ENCODE measurements around the gene SV2A.
"Not testable (repeated sequence)": the region's sequence is repeated elsewhere in the genome, so short reads cannot be mapped to it uniquely, and the experiment has no call there.

SV2A gene

GRCh38 chr1:149942885-149943284 is 25.2 kb upstream of the SV2A start:
- Histone ChIP-seq H3K27me3 (ENCODE audit: control insufficient read depth, insufficient read depth, low read length, poor library complexity, severe bottlenecking) (no peaks in the 10 kb centered on the region), H3K4me1 (ENCODE audit: control insufficient read depth, insufficient read depth, low read length) (no peaks in the 10 kb centered on the region), H3K36me3 (ENCODE audit: control insufficient read depth, insufficient read depth, low read length) (peaks cover 16% of the 10 kb centered on the region), H3K9me3 (ENCODE audit: control insufficient read depth, low read length) (no peaks in the 10 kb centered on the region), H3K27ac (ENCODE audit: insufficient read depth, low read depth, low read length, poor library complexity, severe bottlenecking) (no peak overlapping the region), H3K4me3 (ENCODE audit: insufficient read depth, low read depth, low read length) (no peak overlapping the region)
- 77 to 84% methylated on average over 1 to 3 of the region's 3 CpGs for WGBS, 2 experiments

- no peaks in the 10 kb centered on the region for H3K9me3 ChIP-seq (ENCODE audit: control insufficient read depth, low read length)
- H3K4me3 ChIP-seq (ENCODE audit: insufficient read depth, low read depth, low read length), result no peak overlapping the region
- peaks cover 13% of the 10 kb centered on the region for H3K36me3 ChIP-seq (ENCODE audit: control insufficient read depth, insufficient read depth, low read length)
- no peaks in the 10 kb centered on the region for H3K27me3 ChIP-seq (ENCODE audit: control insufficient read depth, insufficient read depth, low read length, poor library complexity, severe bottlenecking)
- H3K4me1 ChIP-seq (ENCODE audit: control insufficient read depth, insufficient read depth, low read length), result peaks cover 7% of the 10 kb centered on the region
- H3K27ac ChIP-seq (ENCODE audit: insufficient read depth, low read depth, low read length, poor library complexity, severe bottlenecking), result no peak overlapping the region
- WGBS, 2 experiments, result 42 to 50% methylated on average over 5 of the region's 5 CpGs
Measured at GRCh38 chr1:149942207-149942606, 24.6 kb upstream of the SV2A start.

GRCh38 chr1:149940427-149940826 is 22.8 kb upstream of the SV2A start:
- Histone ChIP-seq H3K4me3 (ENCODE audit: insufficient read depth, low read depth, low read length) (no peak overlapping the region), H3K9me3 (ENCODE audit: control insufficient read depth, low read length) (no peaks in the 10 kb centered on the region), H3K27me3 (ENCODE audit: control insufficient read depth, insufficient read depth, low read length, poor library complexity, severe bottlenecking) (no peaks in the 10 kb centered on the region), H3K36me3 (ENCODE audit: control insufficient read depth, insufficient read depth, low read length) (peaks cover 9% of the 10 kb centered on the region), H3K27ac (ENCODE audit: insufficient read depth, low read depth, low read length, poor library complexity, severe bottlenecking) (no peak overlapping the region), H3K4me1 (ENCODE audit: control insufficient read depth, insufficient read depth, low read length) (peaks cover 7% of the 10 kb centered on the region)
- WGBS, 2 experiments, result 74 to 76% methylated on average over 3 of the region's 3 CpGs

- H3K27ac ChIP-seq (ENCODE audit: insufficient read depth, low read depth, low read length, poor library complexity, severe bottlenecking); H3K27me3 ChIP-seq (ENCODE audit: control insufficient read depth, insufficient read depth, low read length, poor library complexity, severe bottlenecking); H3K9me3 ChIP-seq (ENCODE audit: control insufficient read depth, low read length); H3K4me1 ChIP-seq (ENCODE audit: control insufficient read depth, insufficient read depth, low read length); H3K4me3 ChIP-seq (ENCODE audit: insufficient read depth, low read depth, low read length); H3K36me3 ChIP-seq (ENCODE audit: control insufficient read depth, insufficient read depth, low read length): not testable (repeated sequence)
- WGBS, 2 experiments, result 45 to 46% methylated on average over 9 of the region's 13 CpGs
Measured at GRCh38 chr1:149938668-149939003, 21.0 kb upstream of the SV2A start.

GRCh38 chr1:149937759-149938158 is 20.1 kb upstream of the SV2A start:
- no peak overlapping the region for H3K27ac ChIP-seq (ENCODE audit: insufficient read depth, low read depth, low read length, poor library complexity, severe bottlenecking)

GRCh38 chr1:149936992-149937705 is 19.5 kb upstream of the SV2A start:
- Histone ChIP-seq H3K4me1 (ENCODE audit: control insufficient read depth, insufficient read depth, low read length) (peaks cover 7% of the 10 kb centered on the region), H3K27me3 (ENCODE audit: control insufficient read depth, insufficient read depth, low read length, poor library complexity, severe bottlenecking) (no peaks in the 10 kb centered on the region), H3K9me3 (ENCODE audit: control insufficient read depth, low read length) (no peaks in the 10 kb centered on the region), H3K4me3 (ENCODE audit: insufficient read depth, low read depth, low read length) (no peak overlapping the region), H3K27ac (ENCODE audit: insufficient read depth, low read depth, low read length, poor library complexity, severe bottlenecking) (no peak overlapping the region), H3K36me3 (ENCODE audit: control insufficient read depth, insufficient read depth, low read length) (no peaks in the 10 kb centered on the region)
- 26 to 30% methylated on average over 8 of the region's 8 CpGs for WGBS, 2 experiments

More at GRCh38 chr1:149937759-149938158, 20.1 kb upstream of the SV2A start:
- Histone ChIP-seq H3K9me3 (ENCODE audit: control insufficient read depth, low read length) (no peaks in the 10 kb centered on the region), H3K36me3 (ENCODE audit: control insufficient read depth, insufficient read depth, low read length) (no peaks in the 10 kb centered on the region), H3K4me3 (ENCODE audit: insufficient read depth, low read depth, low read length) (no peak overlapping the region), H3K4me1 (ENCODE audit: control insufficient read depth, insufficient read depth, low read length) (peaks cover 7% of the 10 kb centered on the region), H3K27me3 (ENCODE audit: control insufficient read depth, insufficient read depth, low read length, poor library complexity, severe bottlenecking) (no peaks in the 10 kb centered on the region)

GRCh38 chr1:149936170-149936991 is 18.7 kb upstream of the SV2A start, which contains the start of gene MTMR11:
MTMR11 (minus strand) TSS chr1:149936879; CDS start chr1:149936647, 232 bp downstream.
- Histone ChIP-seq H3K27me3 (ENCODE audit: control insufficient read depth, insufficient read depth, low read length, poor library complexity, severe bottlenecking) (no peaks in the 10 kb centered on the region), H3K9me3 (ENCODE audit: control insufficient read depth, low read length) (no peaks in the 10 kb centered on the region), H3K4me1 (ENCODE audit: control insufficient read depth, insufficient read depth, low read length) (peaks cover 7% of the 10 kb centered on the region), H3K4me3 (ENCODE audit: insufficient read depth, low read depth, low read length) (peak within 1 kb of the TSS; percentile 18), H3K27ac (ENCODE audit: insufficient read depth, low read depth, low read length, poor library complexity, severe bottlenecking) (no peak within 1 kb of the TSS), H3K36me3 (ENCODE audit: control insufficient read depth, insufficient read depth, low read length) (no peaks in the 10 kb centered on the region)
- WGBS, 2 experiments, result 39 to 40% methylated on average over 17 to 18 of the region's 18 CpGs

GRCh38 chr1:149934356-149934755 is 16.7 kb upstream of the SV2A start:
- 86 to 88% methylated on average over 2 of the region's 2 CpGs for WGBS, 2 experiments
- no peaks in the 10 kb centered on the region for H3K27me3 ChIP-seq (ENCODE audit: control insufficient read depth, insufficient read depth, low read length, poor library complexity, severe bottlenecking)
- no peaks in the 10 kb centered on the region for H3K9me3 ChIP-seq (ENCODE audit: control insufficient read depth, low read length)

GRCh38 chr1:149933208-149933607 is 15.6 kb upstream of the SV2A start:
- no peaks in the 10 kb centered on the region for H3K27me3 ChIP-seq (ENCODE audit: control insufficient read depth, insufficient read depth, low read length, poor library complexity, severe bottlenecking)
- 85 to 95% methylated on average over 4 of the region's 4 CpGs for WGBS, 2 experiments
- no peaks in the 10 kb centered on the region for H3K9me3 ChIP-seq (ENCODE audit: control insufficient read depth, low read length)
- no peak overlapping the region for H3K27ac ChIP-seq (ENCODE audit: insufficient read depth, low read depth, low read length, poor library complexity, severe bottlenecking)
- H3K36me3 ChIP-seq (ENCODE audit: control insufficient read depth, insufficient read depth, low read length), result no peaks in the 10 kb centered on the region
- H3K4me3 ChIP-seq (ENCODE audit: insufficient read depth, low read depth, low read length), result no peak overlapping the region
- peaks cover 7% of the 10 kb centered on the region for H3K4me1 ChIP-seq (ENCODE audit: control insufficient read depth, insufficient read depth, low read length)

More at GRCh38 chr1:149934356-149934755, 16.7 kb upstream of the SV2A start:
- Histone ChIP-seq H3K4me3 (ENCODE audit: insufficient read depth, low read depth, low read length) (no peak overlapping the region), H3K36me3 (ENCODE audit: control insufficient read depth, insufficient read depth, low read length) (no peaks in the 10 kb centered on the region), H3K27ac (ENCODE audit: insufficient read depth, low read depth, low read length, poor library complexity, severe bottlenecking) (no peak overlapping the region), H3K4me1 (ENCODE audit: control insufficient read depth, insufficient read depth, low read length) (peaks cover 7% of the 10 kb centered on the region)

GRCh38 chr1:149932474-149932873 is 14.8 kb upstream of the SV2A start:
- Histone ChIP-seq H3K27me3 (ENCODE audit: control insufficient read depth, insufficient read depth, low read length, poor library complexity, severe bottlenecking) (no peaks in the 10 kb centered on the region), H3K27ac (ENCODE audit: insufficient read depth, low read depth, low read length, poor library complexity, severe bottlenecking) (no peak overlapping the region), H3K9me3 (ENCODE audit: control insufficient read depth, low read length) (no peaks in the 10 kb centered on the region), H3K4me3 (ENCODE audit: insufficient read depth, low read depth, low read length) (no peak overlapping the region), H3K4me1 (ENCODE audit: control insufficient read depth, insufficient read depth, low read length) (peaks cover 3% of the 10 kb centered on the region), H3K36me3 (ENCODE audit: control insufficient read depth, insufficient read depth, low read length) (no peaks in the 10 kb centered on the region)
- WGBS, 2 experiments, result 90 to 95% methylated on average over 8 of the region's 8 CpGs
